Activated CD4-positive, CD25-positive, alpha-beta regulatory T cell (primary cell): ENCODE data around the gene DIAPH1.

Experiments used
- DNase-seq, 4 experiments: peaks; one replicate each; lab custom pipeline; 2025; lab: John Stamatoyannopoulos, UW

Gene DIAPH1

GRCh38 chr5:141639357-141640050, 20.7 kb upstream of the DIAPH1 start:
- no peak for DNase-seq

DNA sequence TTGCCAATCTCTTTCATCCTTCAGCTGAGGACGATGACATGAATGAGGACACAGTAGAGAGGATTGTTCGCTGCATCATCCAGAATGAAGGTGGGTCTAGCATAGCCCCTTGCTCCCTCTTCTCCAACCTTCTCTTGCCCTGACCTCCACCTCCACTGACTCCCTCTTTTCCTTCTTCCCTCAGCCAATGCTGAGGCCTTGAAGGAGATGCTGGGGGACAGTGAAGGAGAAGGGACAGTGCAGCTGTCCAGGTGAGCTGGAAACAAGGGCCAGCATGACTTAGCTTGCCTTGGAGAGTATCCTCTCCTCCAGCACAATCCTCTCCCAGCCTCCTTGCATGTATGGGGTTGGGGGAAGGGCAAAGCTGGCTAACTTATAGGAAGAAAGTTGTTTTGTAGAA, 20.0 kb upstream of the DIAPH1 start:
- DNase-seq: no peak

GRCh38 chr5:141637767-141638419, 19.1 kb upstream of the DIAPH1 start:
- DNase-seq: peak; percentile 18 to 31 (median 23)

- DNase-seq: peak; percentile 29 to 49 (median 45)
These were observed 18.4 kb upstream of the DIAPH1 start for GRCh38 chr5:141637123-141637766.

DNA sequence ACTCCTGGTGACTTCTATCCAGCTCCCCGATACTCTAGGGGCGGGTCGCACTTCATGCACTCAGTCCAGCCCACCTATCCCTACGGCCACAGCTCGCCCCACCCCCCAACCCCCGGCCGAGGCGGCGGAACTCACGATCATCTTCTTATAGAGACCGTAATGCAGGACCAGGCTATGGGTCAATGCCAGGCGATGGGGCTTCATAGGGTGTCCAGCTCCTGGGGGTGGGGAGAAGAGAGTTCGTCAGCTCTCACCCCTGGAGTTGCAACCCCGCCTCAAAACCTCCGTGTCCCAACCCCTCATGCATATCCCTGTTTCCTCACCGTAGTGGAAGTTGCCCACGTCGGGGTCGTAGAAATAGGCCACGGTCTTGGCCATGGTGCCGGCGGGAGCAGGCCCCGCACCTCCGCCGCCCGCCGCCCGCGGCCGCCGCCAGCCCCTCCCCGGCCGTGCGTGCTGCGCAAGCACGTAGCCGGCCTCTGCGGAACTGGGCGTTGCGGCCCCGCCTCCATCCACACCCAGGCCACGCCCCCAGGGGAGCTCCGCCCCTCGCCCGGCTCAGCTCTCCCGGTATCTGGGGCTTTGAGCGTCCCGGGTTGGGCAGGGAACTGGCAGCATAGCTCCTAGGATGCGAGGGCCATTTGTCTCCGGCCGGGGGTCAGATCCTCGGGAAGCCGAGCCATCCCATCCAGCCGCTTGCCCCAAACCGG, 17.8 kb upstream of the DIAPH1 start, which contains the start of the genes HDAC3 and RELL2:
Gene HDAC3, minus strand, starts transcription at position 437 of the 710 bp plus-strand sequence. Its CDS starts 59 bp downstream, at position 378.
Gene RELL2, plus strand, starts transcription at position 585 of the 710 bp plus-strand sequence. CDS start 1,229 bp downstream, outside the sequence.
- peak; percentile 85 to 90 (median 86) for DNase-seq

GRCh38 chr5:141636106-141636412, 17.3 kb upstream of the DIAPH1 start:
- DNase-seq: no peak

DNA sequence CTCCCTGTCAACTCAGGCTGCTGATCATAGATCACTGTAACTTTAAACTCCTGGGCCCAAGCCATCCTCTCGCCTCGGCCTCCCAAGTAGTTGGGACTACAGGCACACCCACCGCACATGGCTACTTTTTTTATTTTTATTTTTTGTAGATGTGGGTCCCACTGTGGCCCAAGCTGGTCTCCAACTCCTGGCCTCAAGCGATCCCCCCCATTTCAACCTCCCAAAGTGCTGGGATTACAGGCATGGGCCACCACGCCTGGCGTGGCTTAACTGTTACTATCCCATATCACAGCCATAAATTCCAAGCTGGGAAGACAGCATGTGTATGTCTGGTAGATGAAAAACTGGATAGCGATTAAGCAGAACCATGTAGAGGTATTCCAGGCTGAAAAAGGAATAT, 16.8 kb upstream of the DIAPH1 start:
- DNase-seq: no peak

DNA sequence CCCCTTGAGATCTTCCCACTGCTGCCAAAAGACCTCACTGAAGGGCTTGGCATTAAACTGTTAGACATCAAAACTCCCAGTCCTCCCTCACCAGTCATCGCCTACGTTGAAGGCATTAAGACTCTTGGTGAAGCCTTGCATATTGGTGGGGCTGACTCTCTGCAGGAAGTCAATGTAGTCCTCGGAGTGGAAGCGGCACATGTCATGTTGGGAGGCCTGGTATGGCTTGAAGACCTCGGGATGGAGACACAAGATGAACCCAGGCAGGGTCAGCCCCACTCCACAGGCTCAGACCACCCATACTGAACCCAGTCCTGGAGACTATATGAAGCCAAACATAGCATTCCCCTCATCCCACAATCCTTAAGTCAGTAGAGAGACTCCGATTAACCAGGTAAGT, 15.9 kb upstream of the DIAPH1 start:
- no peak for DNase-seq

DNA sequence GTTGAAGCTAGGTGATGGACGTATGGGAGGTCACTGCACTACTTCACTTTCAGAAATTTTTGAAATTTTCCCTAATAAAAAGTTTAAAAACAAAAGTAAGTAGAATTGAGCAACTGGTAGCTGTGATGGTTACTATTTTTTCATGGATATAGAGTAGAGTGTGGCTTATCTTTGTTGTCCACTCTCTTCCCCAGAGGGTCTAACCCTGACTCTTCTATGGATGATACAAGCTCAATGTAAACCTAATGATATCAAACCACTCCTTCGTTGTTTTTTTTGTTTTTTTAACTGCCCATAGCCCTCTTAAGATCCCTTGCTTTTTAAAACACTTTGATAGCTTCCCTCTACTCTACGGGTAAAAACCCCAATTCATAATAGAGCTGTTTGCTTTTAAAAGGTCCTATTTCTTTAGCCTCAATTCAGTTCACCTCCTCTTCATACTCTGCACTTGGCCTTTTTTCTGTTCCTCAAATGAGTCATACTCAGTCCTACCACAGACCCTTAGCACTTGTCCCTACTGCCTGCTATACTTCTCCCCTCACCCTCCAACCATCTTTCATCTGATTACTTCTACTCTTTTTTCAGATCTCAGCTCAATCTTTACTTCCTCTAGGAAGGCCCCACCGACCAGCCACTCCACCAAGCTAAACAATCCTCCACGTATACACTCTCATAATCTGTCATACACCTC, 15.2 kb upstream of the DIAPH1 start:
- no peak for DNase-seq

GRCh38 chr5:141632650-141633049, 13.8 kb upstream of the DIAPH1 start:
- DNase-seq: no peak

DNA sequence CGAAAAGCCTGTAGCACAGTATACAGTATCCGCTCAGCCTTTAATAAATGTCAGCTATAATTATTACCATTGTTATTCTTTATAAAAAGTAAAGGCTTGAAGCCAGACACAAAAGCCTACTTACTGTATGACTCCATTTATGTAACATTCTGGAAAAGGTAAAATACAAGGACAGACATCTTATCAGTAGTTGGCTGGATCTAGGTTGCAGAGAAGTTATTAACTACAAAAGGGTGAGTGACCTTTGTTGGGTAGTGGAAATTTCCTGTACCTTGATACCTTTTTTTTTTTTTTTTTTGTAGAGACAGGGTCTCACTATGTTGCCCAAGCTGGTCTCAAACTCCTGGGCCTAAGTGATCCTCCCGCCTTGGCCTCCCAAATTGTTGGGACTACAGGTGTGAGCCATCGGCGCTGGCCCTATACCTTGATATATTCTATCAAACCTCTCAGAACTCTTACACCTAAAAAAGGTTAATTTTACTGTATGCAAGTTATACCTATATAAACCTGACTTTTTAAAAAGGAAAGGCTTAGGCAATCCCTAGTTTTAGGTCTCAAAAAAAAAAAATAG, 11.9 kb upstream of the DIAPH1 start:
- DNase-seq: no peak

DNA sequence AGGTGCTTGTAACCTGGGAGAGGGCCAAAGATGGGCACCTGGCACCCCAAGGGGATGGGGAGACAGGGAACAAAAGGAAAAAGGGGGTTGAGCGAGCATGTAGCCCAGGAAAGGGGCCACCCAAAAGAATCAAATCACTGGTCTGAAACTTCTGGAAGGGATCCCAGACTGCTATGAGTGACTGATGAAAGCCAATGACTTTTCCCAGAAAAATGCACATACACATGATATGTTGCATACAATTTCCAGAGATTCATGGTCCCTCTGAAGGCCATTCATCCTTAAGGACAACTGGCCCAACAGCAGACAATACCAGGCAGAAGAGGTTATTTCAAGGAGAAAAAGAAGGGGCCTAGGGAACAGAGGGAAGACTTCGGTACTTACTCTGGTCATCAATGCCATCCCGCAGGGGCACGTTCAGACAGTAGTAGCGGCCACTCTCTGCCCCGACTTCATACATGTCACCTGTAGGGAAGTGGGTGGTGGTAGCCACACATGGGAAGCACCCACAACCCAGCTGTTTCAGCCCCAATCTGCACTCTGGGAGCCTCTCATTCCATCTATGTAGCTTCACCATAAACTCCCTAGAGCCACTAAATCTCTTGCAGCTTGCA, 9.5 kb upstream of the DIAPH1 start:
- no peak for DNase-seq

- DNase-seq: no peak
These were observed 4.8 kb upstream of the DIAPH1 start for GRCh38 chr5:141623611-141624010.

DNA sequence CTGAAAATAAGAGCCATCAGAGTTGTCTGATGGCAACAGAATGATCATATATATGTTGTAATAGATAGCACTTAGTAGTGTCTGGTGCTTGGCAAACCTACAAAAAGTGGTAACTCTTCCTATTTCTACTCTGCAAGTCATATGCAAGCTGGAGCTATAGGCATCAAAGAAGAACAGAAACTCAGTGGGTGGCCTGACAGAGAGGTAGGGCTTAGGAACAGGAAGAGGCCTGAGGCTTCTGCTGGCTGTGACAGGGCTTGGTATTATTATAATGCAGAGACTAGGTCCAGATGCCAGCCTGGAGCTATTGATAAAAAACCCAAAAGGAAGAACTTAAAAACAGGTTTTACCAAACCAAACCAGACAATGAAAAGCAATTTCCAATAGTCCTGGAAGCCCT, 4.4 kb upstream of the DIAPH1 start:
- no peak for DNase-seq

- DNase-seq: peak; percentile 12 to 38 (median 22)
These were observed 583 bp downstream of the DIAPH1 start for GRCh38 chr5:141618030-141618803.

- DNase-seq: no peak
These were observed 1.1 kb downstream of the DIAPH1 start for GRCh38 chr5:141617682-141618029.

GRCh38 chr5:141617128-141617527, 1.7 kb downstream of the DIAPH1 start:
- DNase-seq: no peak

- DNase-seq: no peak
These were observed 2.6 kb downstream of the DIAPH1 start for GRCh38 chr5:141615991-141616720.

GRCh38 chr5:141613344-141613743, 5.5 kb downstream of the DIAPH1 start:
- DNase-seq: no peak

DNA sequence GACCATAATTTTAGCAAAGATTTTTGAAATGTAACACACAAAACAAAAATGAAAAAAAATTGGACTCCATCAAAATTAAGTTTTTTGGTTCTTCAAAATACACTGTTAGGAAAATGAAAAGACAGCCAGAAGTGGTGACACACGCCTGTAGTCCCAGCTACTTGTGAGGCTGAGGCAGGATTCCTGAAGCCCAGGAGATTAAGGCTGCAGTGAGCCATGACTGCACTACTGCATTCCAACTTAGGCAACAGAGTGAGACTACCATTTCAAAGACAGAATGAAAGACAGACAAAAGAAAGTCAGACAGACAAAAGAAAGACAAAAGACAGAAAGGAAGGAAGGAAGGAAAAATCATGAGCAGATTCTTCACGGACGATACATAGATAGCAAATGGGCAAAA, 7.5 kb downstream of the DIAPH1 start:
- no peak for DNase-seq
